Skin of body (tissue), 2 donors: Measurements from ENCODE around the gene KCNN3. TPM values are rescaled to one million over a fixed set of nuclear protein-coding genes. Genes with fewer than 3 reads are reported as not detected.

Experiments
- DNase-seq: peaks from one replicate; lab custom pipeline; 2025; lab: John Stamatoyannopoulos, UW
- total RNA-seq: library from RNA; depleted of rRNA; stranded (reverse); fragments of >200 nt; gene quantifications from one replicate; pipeline ENCODE4 v1.2.3, GENCODE V29; 2014

KCNN3 gene
- total RNA-seq, 1 donor from 2014 or later: 0.99 TPM

DNA sequence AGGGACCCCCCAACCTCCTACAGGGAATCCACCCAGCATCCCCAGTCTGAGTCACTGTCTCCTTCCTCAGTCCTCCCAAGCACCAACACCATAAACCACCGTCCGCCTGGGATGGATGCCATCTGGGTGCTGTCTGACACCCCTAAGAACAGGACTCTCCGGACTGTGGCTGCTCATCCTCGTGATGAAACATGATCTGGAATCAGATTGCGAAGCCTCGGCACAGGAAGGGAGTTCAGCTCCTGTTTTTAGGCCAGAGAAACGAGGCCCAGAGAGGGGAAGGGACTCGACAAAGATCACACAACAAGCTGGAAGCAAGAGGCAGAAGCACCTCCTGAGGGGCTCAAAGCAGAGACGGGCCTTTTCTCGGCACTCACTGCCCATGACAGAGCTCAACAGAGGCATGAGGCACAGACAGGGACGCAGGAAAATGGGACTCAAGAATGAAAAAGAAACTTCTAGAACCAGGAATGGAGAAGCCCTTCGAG is 8.4 kb downstream of the KCNN3 start:
- DNase-seq: no peak

DNA sequence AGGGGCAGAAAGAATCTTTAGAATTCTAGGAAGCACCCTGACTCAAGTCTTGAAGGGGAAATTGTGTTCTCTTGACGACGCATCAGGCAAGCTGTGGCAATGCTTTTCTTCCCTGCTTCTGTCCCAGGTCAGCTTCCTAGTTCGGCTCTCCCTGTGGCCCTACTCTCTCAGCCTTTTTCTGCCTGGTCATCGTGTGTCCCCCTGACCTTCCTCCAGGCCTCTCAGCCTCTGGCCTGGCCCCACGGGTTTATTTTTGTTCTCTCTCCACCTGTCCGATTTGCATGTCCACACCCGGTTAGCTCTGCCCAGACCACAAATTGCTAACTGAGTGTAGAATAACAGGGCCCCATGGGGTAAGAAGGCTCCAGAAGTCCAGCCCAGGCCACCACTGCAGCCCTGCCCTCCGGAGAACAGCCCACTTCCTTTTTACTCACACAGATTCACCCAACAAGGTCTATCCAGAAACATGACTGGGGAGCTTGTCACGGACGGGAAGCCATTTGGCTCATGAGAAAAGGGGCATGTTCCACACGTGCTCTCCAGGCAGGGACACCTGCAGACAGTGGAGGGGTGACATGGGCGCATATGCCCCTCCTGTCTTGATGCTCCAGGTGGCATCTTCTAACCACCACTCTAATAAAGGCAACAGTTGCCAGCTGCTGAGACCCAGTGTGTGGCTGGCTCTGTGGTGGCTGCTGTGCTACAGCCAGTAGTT is 9.8 kb downstream of the KCNN3 start:
- no peak for DNase-seq

DNA sequence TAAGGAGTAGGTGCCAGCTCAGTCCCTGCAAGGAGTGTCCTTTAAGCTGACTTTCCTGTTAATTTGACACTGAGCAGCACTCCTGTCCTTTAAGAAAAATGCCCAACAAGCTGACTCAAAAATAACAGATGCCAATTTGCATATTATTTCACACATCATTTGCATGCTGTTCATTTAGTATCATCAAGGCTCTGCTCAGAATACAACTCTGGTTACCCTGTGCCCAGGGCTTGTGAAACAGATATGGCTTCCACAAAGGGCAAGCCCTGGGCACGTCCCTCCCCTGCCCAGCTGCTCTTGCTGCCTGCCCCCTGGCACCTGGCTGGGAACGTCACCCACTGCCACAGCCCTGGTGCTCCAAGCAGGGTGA is 10.3 kb downstream of the KCNN3 start:
- no peak for DNase-seq

DNA sequence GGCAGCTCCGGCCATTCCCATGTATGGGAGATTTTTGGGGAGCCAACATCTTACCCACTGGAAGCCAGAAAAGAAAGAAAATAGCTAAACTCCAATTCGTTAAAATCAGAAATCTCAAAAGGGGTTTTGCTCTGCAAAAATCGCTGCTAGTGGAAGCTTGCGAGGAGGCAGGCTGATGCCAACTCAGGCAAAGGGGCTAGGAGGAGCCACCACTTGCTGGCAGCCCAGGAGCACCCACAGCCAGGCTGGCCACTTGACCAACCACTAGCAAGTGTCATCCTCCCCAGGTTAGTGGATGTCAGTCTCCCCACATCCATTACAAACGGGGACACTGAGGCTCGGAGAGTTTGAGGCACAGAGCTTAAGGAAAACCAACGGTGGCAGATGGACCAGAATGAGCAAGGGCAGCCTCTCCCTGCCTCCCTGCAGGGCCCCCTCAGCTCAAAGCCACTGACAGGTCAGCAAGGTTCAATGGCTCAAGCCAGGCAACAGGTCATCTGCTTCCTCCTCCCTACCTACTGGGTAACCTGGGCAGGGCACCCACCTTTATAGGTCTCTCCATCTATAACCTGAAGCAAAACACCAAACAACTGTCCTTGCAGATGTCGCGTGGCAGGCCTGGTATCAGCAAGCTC is 10.8 kb downstream of the KCNN3 start:
- no peak for DNase-seq

DNA sequence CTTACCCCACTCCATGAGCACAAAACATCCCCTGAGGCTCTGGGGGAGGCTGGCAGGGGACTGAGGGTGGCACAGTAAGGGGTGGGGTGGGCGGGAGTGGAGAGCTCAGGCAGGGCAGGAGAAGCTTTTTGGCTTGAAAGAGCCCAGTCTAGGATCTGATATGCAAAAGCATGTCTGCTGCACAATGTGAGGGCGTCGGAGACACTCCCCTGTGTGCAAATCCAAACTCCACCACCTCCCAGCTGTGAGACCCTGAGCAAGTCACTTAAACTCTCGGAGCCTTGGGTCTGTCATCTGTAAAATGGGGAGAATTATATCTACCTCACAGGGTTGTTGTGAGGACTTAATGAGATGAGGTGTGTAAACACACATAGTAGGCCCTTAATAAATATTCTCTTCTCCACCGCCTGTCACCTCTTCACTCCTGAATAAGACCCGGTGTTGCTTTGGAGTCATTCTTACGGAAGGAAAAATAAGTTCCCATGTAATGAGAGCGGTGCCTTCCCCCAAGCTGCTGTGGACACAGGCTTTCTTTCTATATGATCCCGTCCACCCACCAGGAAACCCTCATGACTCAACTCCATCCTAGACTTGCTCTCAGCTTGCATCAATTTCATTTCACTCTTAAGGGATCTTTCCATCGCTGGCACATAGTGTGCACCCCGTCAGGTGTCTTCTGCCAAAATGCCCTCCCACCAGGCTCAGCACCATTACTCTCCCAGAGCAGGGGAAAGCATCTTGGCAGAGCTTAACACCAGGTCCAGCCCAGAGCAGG is 12.5 kb downstream of the KCNN3 start:
- no peak for DNase-seq

DNA sequence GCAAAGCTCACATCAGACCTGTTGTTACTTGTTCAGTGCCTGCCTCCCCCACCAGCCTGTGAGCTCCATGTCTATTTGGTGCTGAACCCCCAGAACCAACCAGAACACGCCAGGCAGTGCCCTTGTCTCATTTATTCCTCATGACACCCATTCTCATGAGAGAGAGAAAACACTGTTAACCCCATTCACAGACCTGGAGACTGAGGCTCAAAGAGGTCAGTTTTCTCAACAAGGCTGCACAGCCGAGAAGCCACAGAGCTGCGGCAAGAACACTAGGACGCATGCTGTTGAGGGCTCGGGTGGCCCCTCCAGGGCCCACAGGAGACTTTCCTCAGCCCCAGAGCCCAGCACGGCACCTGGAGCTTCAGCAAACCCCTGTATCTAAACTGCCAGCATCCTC is 13.1 kb downstream of the KCNN3 start:
- DNase-seq: no peak

DNA sequence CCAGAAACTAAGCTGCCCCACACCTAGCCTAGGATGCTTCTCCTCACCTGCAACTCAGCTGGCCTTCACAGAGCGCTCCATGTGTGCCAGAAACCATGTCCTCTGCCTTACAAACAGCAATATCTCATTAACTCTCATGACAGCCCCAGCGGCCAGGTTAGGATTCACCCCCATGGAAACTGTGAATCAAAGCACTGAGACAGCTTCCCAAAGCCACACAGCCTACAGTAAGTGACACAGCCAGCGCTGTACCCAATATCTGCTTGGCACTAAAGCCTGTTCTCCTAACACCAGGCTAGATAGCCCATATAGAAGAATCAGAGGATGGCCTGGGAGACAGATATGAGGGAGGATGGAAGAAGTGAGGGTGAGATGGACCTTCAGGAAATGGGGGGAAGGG is 13.5 kb downstream of the KCNN3 start:
- no peak for DNase-seq

DNA sequence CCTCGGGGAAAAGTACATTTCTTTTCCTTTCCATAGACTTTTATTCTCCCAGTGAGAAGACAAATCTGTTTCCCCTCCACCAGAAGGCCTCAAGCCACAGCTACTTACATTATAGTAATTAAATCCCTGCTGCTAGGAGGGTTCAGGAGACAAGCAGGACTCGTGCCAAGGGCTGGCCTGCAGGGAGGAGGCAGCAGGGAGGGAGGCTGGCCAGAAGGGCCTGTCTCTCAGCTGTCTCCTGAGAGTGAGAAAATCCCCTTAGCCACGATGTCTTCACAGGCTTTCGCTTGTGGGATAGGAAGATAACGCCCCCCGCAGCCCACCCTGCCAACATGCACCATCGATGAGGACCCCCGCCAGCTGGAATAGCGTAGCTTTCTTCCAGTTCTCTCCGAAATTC is 14.0 kb downstream of the KCNN3 start:
- no peak for DNase-seq

DNA sequence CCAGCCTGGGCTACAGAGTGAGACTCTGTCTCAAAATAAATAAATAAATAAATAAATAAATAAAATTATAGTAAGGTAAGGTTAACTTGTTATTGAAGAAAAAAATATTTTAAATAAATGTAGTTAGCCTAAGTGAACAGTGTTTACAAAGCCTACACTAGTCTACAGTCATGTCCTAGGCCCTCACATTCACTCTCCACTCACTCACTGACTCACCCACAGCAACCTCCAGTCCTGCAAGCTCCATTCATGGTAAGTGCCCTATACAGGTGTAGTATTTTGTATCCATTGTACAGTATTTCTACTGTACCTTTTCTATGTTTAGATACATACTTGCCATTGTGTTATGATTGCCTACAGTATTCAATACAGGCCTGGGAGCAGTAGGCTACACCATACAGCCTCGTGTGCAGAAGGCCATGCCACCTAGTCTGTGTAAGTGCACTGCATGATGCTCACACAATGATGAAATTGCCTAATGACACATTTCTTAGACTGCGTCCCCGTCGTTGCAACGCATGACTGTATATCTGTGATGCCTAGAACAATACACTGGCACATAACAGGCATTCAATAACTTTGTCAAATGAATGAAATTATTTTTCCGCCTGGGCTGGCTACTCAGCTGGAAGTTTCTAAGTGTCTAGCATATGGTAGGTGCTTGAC is 14.8 kb downstream of the KCNN3 start:
- no peak for DNase-seq

DNA sequence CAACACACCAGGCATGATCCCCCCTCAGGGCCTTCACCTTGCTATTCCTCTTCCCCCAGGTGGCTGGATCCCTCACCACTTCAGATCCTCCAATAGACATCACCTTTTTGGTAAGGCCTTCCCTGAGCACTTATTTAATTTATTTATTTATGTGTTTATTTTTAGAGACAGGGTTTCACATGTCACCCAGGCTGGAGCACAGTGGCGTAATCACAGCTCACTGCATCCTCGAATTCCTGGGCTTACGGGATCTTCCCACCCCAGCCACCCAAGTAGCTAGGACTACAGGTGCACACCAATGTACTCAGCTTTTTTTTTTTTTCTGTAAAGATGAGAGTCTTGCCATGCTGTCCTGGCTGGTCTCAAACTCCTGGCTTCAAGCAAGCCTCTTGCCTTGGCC is 17.2 kb downstream of the KCNN3 start:
- DNase-seq: no peak

DNA sequence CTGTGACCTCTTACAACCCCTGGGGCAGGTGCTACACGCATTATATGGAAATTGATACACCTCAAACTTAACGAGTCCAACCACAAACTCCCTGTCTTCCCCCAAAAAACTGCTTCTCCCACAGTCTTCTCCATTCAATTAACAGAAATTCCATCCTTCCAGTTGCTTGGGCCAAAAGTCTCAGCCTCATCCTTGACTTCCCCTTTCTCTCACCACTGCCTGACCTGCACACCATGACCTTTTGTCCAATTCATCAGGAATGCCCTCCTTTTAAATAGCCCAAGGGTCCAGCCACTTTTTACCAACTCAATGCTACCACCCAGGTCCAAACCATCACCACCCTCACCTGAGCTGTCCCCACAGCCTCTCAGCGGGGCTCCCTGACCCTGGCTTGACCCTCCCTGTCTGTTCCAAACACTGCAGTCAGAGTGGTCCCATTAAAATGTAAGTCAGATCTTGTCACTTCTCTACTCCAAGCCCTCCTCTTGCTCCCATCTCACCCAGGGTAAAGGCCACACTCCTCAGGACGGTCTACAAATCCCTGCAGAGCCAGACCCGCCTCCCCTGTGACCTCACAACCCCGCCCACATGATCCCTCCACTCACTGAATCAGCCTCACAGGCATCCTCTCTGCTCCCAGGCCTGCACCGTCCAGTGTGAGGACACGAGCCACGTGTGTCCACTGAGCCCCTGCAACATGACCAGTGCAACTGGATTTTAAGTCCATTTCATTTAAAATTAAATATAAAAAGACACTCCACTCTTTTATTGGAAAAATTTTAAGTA is 18.5 kb downstream of the KCNN3 start:
- no peak for DNase-seq

DNA sequence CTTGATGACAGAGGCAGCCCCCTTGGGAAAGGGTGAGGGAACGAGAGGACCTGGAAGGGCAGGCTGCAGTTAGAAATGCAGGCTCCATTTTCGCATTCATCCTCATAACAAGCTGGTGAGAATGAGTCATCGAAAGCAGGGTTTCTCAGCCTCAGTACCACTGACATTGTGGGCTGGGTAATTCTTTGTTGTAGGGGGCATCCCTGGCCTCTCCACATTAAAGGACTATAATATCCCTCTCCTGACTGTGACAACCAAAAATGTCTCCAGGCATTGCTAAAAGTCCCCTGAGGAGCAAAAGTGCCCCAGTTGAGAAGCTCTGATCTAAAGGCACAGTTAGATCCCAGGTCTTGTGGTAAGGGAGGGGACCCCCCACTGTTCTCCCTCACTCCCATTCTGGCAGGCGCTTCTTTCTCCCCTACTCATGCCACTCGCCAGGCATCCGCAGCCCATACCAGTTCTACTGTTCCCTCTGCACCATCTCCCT is 20.4 kb downstream of the KCNN3 start:
- no peak for DNase-seq

DNA sequence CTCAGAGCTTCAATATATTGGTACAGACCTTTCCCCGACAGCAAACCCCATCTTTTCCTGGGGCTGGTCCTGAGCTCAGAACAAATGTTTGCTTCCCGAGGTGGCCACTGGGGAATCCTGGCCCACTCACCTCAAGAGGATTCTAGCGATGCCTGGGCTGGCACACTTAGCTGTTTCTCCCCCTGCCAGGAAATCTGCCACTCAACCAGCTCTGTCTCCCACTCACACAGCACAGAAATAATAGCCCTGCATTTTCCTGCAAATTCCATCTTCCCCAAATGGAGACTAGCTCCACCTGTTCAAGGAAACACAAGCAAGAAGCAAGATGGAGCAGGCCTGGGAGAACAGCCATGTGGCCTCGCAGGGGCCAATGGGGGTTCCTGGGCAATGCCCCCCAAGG is 21.1 kb downstream of the KCNN3 start:
- no peak for DNase-seq

DNA sequence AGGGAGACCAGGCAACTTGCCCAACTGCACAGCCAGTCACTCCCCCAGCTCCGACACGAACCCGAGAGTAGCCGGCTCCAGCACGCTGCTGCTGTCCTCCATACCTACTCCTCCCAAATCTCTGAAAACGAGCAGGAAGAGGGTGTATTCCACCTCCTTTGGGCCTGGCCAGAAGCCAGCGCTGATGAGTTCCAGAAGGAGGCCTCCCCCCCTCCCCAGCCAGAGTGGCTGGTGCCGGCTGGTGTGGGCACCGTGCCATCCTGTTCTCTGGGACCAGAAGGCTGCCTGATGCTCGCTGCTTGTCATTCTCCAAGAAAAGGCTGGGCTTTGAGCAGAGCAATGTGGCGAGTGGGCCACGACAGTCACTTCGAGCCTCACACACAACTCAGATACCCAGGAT is 22.2 kb downstream of the KCNN3 start:
- DNase-seq: peak; percentile 40

DNA sequence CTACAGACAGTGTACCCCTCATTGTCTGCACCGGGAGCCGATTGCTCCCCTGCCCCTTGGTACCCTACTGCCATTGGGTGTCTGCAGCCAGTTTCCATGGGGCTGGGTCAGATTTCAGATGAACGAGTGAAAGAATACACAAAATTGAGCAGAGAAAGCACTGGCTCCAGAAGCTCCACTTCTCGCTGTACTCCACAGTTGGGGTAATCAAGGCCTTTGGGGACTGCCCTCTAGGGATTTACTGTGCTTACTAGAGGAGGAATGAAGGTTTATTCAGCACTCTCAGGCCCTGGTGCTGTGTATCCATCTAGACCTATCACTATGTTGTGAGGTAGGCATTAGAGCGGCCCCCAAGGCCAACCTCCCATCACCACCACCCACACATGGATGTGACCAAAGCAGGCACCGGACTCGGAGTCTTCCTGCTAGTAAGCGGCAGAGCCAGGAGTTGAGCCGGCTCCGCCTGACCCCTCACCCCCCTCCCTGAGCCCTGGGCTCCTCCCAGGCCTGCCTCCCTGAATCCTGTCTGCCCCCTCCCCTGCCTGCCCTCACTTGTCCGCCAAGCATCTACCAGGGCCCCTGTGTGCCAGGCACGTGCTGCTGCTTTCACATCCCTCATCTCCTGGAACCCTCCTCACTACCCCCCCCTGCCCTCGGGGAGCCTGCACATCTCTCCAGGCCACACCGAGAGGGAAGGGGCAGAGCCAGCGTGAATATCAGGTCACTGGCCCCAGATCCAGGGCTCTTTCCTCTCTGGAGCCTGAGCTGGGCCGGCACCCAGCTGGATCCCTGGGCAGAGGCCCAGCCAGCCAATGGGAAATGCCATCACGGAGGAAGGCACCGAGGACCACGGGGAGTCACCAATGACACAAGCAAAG is 23.3 kb downstream of the KCNN3 start:
- DNase-seq: no peak

DNA sequence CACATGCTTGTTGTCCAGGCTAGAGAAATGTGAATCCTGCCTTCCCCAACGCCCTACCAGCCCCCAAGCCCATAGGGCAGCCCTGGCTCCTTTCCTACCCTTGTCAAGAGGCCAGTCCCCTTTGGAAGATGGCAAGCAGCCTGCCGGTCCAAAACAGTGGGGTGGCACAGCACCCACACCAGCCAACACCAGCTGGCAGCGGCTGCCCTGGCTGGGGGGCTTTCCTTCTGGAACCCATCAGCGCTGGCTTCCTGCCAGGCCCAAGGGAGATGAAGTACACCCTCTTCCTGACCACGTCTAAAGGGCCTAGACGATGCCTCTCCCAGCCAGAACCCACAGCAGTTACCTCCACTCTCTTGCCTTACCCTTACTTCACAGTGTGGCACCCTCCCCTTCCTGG is 24.2 kb downstream of the KCNN3 start:
- no peak for DNase-seq

DNA sequence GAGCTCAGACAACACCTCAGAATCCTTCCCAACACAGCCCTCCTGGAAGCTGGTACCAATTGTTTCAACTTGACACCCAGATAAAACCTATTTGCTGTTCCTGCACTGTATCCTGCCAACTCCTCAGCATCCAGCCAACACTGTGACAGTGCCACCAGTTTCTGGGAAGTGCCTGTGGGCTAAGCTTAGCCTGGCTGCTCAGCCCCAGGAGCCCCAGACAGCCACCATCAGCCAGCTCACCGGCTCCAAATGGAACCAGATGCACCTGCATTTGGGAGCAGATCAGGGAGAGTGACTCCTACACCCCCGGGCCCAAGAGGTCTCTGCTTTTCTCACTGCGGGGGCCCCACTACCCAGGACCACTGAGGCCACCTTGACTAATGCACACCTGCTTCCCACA is 24.9 kb downstream of the KCNN3 start:
- DNase-seq: no peak

DNA sequence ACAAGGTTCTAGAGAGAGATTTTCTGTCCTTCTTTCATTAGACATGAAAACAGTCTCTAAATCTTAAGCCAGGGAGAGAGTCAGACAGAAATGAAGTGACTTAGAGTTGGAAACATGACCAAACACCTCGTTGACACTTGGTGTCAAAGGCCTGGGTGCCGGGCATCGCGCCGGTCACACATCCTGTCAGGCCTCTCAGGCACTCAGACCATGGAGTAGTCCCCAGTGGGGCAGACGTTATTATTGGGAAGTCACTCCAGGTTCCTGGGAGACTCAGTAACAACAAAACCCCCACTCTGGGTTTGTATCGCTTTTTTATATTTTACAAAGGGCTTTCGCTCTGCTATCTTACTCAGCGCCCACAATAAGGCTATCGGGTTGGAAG is 25.8 kb downstream of the KCNN3 start:
- DNase-seq: no peak

DNA sequence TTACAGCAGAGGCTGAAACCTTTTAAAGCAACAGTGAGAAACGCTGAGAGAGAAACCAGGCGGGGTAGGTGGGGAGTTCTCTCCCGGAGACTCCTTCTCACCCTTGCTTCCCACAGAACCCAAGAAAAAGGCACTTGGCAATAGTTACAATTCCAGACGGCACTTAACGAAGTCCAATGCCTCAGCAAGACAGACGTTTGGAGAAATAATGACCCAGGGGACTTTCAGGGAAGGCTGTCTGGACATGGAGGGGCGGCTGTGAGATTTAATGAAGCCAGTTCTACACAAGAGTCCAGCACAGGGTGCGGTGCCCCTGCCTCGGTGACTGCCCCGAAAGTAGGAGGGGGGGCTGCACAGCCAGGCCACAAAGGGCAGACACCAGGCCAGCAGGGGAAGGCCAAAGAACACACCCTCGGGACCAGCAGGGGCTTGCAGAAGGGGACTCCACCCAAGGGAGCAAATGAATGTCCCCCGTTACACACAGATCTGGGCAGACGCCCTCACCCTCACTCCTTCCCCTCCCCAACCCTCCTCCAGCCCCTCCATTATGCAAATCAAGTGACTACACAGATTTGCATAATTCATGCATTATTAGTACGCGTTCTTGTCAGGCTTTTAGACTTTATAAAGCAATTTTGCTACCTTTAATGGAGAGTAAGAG is 26.3 kb downstream of the KCNN3 start:
- DNase-seq: no peak

DNA sequence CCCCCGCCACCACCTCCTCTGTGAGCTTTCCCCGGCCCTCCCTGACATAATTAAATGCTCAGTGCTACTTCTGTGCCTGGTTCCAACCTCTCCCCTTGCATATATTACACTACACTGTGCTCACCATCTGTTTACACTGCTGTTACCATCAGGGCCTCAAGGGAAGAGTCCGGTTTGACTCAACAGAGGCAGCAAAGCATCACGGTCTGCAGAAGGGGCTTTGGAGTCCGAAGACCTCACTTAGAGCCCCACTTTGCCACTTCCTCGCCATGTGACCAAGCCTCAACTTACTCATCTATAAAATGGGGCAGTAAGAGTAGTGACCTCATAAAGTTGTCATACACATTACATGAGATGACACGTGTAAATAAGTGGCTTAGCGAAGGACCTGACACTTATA is 27.4 kb downstream of the KCNN3 start:
- no peak for DNase-seq
